NCI-H524 (cell line): Measurements from ENCODE around the gene TSSC4.

ENCODE experiments used
- DNase-seq, 2 experiments: peaks; one replicate each; lab custom pipeline; 2025; lab: John Stamatoyannopoulos, UW

Gene TSSC4

DNA sequence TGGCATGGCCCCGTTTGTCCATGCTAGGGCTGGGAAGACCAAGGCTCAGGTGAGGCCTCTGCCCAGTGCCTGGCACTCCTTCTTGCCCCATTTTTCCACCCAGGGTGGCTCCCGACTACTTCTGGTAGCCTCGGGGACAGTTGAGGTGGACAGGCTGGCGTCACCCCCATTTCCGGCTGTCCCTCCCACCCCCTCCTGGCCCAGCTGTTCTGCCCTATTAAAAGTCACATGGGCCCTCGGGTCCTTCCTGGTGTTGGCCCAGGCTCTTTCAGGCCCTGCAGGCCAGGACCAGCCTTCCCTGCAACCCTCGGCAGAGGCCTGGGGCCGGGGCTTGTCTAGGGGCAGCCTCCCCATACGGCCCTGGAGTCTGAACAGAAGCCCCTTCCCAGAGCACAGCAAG, 14.0 kb upstream of the TSSC4 start:
- DNase-seq: no peak

DNA sequence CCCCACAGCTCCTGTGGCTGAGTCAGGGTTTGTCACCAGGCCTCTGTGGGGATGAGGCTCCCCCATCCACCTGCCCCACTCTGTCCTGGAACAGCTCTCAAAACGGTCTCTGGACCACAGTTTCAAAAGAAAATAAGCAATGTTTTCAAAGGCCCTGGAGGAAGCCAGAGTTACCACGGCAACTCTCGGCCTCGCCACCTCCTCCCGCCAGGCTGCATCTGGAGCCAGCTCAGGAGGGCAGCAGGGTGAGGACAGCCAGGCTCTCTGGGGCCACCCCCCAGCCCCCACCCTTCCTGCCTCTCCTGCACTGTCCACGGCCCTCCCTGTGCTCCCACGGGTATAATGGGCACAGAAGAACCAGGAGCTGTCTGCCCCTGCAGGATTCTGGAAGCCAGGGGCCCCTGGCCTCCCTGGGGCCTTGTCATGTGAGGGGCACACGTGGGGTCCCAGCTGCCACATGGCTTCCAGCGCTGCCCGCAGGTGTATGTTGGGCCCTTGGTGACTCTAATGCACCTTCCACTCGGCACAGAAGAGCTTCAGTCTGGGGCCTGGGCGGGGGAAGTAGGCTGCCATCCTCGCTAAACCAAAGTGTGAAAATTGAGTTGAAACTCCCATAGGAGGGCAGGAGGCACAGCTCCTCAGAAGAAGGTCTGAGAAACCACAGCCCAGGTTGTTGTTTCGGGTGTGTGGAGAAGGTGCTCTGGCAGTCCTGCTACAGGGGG, 13.1 kb upstream of the TSSC4 start:
- DNase-seq: no peak

DNA sequence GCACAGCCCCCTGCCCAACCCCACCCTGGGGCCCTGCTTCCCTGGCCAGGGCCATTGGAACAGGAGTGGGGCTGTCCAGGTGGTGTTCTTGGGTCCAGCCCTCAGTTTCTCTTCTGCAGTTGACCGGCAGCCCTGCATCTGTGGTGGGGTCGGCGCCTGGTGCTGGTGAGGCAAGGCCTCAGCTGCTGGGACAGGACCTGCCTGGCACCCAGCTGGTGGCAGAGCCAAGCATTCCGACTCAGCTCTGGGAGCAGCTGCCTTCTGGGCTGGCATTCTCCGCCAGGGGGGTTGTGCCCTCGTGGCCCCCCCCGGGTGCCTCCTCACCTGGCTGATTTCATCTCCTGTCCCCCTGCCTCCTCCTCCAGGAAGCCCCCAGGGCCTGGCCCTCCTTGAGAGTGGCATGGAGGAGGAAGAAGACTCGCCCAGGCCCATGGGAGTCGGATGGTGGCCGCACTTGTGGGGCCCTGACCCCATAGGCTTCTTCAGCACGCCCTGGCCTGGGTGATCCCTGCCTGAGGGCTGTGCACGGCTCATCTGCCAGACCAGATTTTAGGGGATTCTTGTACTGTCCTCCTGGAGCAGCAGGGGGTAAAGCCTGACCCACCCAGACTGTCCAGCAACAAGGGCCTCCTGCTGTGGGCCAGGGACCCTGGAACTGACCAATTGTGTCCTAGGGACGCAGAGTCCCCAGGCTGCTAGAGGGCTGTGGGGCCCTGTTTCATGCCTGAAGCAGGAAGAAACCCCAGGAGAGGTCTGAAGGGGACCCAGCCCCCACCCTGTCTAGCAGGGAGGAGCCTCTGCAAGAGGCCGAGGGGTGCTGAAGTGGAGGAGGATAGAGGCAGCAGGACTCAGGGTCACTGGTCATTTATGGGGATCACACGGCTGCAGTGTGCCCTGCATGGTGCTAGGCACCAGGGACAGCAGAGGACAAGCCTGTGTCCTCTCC, 11.8 kb upstream of the TSSC4 start:
- no peak for DNase-seq

DNA sequence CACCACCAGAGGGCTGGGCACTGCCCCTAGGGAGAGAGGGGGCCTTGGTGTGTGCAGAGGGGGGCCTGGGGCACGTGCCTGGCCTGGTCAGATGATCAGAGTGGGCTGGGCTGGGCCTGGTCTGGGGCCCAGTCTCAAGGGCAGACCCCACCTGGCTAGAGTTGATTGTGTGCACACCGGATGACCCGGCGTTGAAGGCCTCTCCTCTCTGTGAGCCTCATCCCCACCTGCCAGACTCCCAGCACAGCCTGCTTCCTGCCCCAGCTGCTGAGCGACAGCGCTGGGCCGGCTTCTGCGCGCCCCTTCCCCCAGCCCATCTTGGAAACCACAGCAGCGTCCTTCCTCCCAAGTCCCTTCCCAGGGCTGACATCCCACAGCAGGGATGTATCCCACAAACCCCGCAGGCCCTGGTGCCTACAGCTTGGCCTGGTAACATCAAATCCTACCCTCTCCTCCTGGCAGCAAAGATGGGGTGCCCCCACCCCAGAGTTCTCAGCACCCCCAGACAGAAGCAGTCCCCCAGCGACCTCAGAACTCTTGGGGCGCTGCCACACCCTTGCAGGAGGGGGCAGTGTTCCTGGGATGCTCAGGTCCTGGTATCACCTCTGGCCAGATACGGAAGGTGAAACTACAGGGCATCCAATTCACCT, 11.0 kb upstream of the TSSC4 start:
- no peak for DNase-seq

DNA sequence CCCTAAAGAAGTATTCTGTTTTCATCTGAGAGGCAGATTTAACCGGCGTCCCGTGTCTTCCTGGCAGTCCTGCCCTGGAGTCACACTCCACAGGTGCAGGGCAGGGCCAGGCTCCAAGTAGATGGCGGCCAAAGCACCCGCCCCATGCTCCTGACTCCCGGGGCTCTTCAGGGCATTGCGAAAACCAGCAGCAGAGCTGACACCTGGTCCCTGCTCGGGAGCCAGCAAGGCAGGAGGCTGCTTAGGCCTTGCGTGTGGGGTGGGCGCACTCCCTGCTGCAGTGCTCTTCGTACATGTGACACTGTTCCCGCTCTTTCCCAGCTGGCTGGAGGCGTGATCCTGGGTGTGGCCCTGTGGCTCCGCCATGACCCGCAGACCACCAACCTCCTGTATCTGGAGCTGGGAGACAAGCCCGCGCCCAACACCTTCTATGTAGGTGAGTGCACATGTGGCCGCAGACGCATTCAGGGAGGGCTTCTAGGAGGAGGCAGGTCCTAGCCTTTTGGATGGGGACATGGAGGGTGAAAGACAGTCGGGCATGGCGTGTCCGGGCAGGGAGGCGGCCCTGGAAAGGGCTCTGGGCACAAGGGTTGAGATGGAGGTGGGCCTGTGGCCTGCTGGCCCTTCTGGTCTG, 10.3 kb upstream of the TSSC4 start:
- DNase-seq: no peak

DNA sequence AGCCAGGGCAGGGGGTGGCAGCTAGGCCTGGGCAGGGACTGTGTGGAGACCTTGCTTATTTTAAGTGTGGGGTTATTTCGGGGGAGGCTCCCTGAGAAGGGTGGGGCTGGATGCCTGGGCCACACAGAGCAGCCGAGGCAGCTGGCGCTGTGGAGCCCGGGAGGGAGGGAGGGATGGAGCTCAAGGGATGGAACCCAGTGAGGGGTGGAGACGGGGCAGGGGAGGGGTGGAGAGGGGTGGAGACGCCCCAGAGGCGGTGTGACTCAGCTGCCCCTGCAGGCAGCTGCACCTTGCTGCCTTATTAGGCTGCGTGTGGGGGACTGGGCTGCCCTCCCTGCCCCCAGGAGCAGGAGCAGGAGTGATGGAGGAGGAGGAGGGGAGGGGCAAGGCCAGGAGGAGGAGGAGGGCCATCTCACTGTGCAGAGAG, 9.8 kb upstream of the TSSC4 start:
- DNase-seq: no peak

DNA sequence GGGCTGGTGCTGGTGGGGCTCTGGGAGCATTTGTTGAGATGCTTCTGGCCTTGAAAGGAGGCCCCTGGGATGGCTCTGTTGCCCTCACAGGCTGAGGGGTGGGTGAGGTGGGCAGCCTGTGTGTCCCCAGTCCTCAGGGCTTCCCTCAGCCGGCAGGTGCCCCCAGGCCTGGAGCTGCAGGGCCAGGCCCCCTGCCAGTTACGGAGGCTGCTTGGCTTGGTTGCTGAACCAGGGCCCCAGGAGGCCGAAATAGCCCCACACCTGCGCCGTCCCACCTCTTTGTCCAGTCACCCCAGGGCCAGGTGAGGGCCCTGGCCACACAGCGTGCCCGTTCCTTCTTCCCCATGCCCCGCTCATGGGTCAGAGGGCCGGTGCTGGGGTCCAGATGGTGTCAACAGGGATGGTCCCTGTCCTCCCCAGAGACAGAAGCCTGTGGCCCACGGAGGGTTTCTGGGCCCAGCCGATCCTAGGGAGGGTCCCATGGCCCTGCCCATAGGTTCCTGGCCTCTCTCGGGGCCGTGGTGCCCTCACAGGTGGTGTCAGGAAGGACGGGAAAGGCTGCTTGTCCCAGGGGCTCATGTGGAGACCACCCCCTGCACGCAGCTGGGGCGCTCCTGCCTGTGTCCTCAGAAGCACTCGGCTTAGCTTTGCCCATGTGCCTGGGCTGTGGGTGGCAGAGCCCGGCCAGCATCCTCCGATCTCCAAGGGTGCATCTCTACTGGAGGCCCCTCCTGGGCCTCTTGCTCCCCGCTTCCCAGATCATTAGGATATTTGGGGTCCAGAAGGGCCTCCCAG, 9.2 kb upstream of the TSSC4 start:
- DNase-seq: no peak

DNA sequence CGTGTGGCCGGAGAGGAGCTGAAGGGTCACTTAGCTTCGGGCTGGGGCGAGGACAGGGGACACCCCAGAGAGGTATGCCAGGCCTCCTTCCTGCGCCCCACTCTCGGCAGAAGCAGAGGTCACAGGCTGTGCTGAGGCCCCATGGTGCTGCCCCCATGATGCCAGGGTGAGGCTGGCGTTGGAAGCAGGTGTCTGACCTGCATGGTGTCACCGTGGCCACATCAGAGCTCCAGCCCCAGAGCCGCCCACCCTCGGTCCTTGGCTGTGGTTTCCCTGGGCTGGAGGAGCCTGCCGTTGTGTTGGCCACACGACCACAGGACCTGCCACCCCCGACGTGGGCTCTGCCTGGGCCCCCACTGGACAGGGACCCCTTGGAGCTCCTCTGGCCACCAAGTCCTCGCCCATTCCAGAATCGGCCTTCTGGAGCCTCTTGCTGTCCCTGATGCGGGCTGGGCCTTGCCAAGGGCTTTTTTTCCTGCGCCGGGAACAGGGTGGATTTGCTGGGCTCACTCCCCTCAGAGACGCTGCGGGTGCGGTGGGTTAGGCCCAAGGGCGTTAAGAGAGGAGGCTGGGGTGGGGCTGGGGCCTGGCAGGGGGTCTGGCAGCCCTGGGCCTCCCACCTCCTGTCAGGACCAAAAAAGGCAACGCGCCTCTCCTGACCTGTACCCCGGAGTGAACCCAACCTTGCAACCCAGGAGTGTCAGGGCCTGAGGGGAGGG, 8.2 kb upstream of the TSSC4 start:
- no peak for DNase-seq

DNA sequence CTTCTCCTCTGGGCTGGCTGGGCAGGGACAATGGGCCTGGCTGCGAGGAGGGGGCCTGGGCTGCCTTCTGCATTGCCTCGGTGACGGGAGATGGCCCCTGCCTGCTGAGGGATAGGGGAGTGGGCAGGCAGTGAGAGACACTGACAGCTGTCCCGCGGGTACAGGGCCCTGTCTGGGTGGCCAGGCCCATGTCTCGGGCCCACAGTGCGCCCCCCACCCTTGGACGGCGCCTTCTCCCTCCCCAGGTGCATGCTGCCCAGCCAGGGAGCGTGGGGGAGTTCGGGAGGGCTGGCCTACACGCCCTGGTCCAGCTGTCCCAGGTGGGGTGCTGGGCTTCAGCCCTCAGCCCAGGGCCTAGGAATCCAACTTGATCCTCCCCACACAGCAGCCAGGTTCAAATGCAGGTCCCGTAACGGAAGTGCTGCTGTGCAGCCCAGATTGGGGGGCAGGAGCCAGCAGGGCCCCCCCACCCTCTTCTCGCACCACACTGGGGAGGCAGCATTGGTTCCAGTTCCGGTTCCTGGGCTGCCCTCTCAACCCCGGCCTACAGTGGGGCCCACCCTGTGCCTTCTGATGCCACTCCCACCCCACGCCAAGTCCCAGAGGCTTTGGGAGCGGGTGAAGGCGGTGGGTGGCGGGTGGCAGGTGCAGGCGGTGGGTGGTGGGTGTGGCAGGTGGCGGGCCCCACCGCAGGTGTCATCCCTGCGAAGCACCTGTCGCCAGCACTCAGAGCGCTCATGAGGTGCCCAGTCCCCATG, 7.3 kb upstream of the TSSC4 start:
- DNase-seq: no peak

DNA sequence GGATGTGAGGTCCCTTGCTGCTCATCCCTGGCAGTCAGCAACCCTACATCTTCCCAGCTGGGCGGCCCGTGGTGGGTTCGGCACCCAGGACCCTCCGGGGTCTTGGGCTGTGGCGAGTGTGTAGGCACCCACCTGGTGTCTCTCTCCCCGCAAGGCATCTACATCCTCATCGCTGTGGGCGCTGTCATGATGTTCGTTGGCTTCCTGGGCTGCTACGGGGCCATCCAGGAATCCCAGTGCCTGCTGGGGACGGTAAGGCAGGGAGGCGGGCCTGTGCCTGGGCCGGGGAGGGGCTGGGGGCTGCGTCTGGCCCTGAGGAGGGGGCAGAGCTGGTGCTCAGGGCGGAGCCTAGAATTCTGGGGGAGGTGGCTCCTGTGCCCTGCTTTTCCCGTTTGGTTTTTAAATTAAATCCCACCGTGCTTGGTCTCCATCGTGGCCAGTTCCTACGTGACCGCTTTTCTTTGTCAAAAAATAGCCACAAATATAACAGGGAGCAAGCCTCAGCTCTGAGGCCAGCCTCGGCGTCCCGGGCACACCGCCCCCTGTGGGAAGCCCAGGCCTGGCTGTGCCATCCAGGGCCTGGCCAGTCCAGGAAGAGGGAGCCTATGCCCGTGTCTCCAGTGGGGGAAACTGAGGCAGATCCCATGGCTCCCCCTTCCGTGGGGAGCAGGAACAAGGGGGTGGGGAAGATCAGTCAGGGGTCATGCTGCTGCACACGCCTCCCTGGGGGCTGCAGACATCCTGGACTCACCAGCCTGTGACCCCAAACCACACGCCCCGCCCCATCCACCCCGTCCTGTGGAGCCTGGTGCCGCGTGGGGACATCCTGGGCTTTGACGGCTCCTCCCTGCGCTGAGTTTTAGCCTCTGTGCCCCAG, 6.4 kb upstream of the TSSC4 start:
- no peak for DNase-seq

DNA sequence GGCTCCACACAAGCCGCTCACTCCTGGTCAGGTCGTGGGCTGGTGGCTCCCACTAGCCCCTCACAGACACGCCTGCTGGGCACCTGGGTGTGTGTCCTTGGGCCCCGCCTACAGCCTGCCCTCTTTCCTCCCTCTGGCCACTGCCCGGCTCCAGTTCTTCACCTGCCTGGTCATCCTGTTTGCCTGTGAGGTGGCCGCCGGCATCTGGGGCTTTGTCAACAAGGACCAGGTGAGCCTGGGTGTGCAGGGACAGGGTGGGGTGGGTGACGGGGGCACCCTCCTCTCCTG, 5.8 kb upstream of the TSSC4 start:
- no peak for DNase-seq

DNA sequence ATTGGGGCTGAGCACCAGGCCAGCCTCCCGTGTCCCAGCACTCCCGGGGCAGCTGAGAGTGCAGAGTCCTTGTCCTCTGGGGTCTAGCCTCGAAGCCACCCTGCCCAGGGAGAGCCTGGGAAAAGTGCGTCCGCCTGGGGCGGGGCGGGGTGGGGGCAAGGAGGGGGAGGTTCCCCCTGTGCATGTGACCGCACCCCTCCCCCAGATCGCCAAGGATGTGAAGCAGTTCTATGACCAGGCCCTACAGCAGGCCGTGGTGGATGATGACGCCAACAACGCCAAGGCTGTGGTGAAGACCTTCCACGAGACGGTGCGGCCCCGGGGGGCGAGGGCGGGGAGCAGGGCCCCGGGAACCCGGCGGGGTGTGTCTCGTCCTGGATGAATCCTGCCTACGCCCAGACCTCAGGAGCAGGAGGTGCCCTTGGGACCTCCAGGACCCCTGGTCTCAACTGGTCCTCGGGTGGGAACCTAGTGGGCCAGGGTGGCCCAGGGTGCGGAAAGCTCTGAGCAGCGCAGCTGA, 5.3 kb upstream of the TSSC4 start:
- DNase-seq: no peak

DNA sequence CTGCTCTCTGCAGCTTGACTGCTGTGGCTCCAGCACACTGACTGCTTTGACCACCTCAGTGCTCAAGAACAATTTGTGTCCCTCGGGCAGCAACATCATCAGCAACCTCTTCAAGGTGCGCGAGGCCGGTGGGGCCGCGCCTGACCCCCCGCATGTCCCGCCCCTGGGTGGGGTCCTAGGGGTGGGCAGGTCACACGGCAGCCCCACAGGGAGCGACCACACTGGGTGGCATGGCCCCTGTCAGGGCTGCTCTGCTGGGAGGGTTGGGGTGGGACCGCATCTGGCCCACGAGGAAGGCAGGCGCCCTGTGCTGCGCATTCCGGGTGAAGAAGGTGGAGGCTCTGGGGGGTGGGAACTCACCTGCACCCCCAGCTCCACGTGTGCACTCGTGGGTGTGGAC, 4.7 kb upstream of the TSSC4 start:
- DNase-seq: no peak

DNA sequence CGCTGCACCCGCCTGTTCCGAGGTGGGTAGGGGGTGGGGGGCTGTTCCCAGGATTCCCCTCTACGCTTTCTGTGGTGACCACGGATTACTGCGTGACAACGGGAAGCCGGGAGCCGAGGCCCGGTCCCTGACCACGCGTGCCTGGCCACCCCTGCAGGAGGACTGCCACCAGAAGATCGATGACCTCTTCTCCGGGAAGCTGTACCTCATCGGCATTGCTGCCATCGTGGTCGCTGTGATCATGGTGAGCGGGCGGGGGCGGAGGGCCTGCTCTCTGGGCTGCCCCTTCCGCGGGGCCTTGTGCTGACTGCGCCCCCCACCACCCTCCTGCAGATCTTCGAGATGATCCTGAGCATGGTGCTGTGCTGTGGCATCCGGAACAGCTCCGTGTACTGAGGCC, 4.1 kb upstream of the TSSC4 start:
- no peak for DNase-seq

DNA sequence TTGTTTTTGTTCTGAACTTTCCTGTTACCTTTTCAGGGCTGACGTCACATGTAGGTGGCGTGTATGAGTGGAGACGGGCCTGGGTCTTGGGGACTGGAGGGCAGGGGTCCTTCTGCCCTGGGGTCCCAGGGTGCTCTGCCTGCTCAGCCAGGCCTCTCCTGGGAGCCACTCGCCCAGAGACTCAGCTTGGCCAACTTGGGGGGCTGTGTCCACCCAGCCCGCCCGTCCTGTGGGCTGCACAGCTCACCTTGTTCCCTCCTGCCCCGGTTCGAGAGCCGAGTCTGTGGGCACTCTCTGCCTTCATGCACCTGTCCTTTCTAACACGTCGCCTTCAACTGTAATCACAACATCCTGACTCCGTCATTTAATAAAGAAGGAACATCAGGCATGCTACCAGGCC, 3.5 kb upstream of the TSSC4 start:
- no peak for DNase-seq

DNA sequence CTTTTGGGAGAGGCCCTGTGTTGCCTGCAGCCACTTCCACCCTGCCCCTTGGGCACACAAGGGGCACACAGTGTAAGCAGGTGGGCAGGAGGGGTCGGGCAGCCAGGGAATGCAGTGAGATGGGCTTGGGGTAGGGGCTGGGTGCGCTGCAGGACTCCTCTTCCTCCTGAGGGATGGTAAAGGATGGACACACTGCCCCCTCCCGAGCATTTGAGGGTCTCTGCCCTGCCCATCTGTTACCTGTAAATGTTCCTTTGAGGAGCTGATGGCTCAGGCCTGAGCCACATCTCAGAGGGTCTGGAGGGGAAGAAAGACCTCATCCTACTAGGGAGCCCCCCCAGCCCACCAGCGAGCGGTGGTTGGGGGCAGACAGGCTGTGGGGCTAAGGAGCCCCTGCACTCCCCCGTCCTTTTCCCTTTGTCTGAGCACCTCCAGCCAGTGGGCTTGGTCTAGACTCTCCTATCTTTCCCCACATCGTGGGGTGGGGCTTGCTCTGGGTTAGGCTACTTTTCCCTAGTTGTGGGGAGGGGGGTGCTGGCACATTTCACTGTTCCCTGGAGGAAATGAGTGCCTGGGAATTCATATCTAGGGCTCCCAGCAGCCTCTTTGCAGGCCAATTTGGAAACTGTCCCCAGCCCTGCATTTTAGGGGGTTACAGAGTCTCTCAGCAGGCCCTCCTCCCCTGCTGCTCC, 1.7 kb upstream of the TSSC4 start:
- DNase-seq: peak in 1 of 2 experiments; percentile 37

DNA sequence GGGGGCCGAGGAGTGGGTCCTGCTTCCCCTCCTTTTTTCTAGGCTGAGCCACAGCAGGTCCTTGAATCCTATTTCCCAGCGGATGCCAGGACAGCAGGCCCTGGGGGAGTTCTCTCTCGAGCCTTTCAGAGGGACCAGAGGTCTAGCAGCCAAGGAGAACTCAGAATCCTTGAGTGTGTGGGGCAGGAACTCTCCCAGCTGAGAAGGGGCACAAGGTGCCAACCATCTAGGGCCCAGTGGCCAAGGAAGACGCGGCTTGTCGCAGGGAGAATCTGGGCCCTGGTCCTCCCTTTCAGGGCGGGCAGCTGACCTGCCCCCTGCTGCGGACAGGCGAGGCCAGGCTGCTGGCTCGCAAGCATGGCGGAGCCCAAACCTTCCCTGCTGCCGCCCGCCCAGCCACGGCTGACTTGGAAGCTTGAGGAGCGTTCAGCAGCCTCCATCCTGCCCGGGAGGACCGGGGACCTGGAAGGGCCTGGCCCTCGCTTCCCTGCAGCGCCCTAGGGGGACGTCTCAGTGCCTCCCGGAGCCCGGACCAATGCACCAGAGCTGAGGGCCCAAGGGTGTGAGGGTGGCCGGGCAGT, 972 bp upstream of the TSSC4 start:
- DNase-seq: no peak
